GM20431 (cell line): Measurements from ENCODE around the gene DDX4.

Experiments
- in situ Hi-C: fragments of 300-500 bp; cut with MseI, MboI; formaldehyde crosslinking; loops from one replicate; pipeline ENCODE4 v1.15.0; 2020; ENCODE audit warnings: low sequenced_read_pairs; ENCODE audit not compliant: unreplicated experiment

The DDX4 gene

DNA sequence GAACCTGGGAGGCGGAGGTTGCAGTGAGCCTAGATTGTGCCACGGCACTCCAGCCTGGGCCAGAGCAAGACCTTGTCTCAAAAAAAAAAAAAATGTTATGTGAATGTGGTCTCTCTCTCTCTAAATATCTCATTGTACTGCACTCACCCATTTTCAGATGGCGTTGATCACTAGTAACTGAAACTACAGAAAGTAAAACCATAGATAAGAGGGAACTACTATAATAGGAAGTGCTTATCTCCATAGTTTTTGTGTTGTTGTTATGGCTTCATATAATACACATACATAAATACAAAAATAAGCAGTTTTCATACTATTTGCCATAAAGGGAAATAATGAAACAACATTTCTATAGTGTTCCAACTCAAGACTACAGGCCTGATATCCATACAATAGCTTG, 122.4 kb downstream of the DDX4 start:
- in situ Hi-C loops = no loop called here

DNA sequence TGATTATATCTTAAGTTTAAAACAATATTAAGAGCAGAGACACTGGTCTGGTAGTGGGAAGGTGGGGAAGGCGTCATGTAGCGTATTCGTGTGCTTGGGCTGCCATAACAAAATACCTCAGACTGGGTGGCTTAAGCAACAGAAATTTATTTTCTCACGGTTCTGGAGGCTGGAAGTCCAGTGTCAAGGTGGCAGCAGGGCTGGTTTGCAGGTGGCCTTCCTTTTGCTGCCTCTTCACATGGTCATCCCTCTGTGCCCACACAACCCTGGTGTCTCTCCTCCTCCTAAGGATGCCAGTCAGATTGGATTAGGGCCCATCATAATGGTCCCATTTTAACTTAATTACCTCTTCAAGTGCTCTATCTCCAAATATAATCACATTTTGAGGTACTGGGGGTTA, 122.8 kb downstream of the DDX4 start:
- in situ Hi-C loops = no loop called here

DNA sequence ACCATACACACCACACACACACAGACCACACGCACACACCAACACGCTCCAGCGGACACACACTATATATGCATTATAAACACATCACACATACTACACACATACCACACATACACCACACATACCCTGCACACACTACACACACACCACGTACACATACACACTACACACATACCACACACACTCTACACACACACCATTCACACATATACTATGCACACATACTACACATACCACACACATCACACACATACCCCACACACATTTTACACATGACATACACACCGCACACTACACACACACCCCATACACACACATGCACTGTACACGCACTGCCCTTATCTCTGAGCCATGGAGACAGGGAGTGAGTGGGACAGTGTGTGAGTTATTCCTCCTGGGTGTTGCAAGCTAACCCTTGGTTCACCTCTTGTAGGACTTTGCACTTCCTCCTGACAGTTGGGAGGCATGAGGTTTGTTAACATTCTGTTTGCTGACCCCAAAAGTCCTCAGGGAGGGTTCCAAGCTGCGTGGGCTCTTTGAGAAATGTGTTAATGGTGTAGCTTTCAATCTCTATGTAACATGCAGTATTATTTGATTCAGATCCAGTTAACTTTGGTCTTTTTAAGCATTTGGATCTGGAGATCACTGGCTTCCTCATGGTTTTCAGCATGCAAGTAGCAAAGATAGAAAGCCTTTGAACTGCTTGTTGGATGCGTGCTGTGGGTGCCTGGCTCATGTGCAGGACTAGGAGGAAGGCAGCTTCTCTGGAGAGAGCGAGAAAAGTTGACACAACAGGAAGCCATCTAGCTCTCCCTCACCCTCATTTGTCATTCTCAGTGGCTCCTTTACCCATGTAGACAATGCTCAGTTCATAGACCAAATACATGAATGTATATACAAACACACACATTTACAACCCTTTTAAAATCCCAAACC, 127.0 kb downstream of the DDX4 start:
- in situ Hi-C loops = no loop called here

DNA sequence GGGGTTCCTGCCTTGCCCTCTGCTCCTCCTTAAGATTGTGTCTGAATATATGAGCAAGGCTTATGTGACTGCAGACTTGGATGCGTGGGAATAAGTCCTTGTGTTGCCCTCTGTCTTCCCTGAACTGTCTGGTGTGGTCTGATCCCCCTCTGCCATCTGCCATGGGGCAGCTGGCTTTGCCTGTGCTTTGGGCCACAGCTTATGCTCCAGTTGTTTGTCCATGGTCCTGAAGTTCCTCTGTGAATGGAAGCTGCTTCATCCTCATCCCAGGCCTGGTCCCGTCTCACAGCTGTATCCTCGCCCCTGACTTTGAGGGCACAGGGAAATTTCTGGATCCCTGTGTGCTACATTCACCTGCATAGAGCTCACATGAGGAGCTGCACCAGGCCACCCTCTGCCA, 128.0 kb downstream of the DDX4 start:
- in situ Hi-C loops = no loop called here

DNA sequence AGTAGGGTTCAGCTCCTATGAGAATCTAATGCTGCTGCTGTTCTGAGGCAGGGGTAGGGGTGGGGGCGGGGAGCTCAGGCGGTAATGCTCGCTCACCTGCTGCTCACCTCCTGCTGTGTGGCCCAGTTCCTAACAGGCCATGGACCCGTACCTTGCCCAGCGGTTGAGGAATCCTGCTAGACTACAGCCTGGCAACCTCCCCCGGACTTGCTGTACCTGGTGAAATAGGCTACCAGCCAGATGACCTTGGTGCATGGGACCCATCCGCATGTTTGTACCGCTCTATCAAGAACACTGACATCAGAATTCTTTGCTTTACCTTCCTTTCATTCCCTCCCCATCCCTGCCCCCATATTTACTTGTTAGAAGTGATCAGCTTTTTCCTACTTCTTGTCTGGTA, 128.6 kb downstream of the DDX4 start:
- in situ Hi-C loops = no loop called here
